Medulla oblongata (tissue), 1 donor: Measurements from ENCODE around the gene LSS.
"Not testable (repeated sequence)": the region's sequence is repeated elsewhere in the genome, so short reads cannot be mapped to it uniquely, and the experiment has no call there.

ENCODE experiments used
- DNase-seq: peaks from one replicate; pipeline ENCODE4 v3.0.0-alpha.2; 2015; ENCODE audit errors: extremely low spot score

LSS gene

DNA sequence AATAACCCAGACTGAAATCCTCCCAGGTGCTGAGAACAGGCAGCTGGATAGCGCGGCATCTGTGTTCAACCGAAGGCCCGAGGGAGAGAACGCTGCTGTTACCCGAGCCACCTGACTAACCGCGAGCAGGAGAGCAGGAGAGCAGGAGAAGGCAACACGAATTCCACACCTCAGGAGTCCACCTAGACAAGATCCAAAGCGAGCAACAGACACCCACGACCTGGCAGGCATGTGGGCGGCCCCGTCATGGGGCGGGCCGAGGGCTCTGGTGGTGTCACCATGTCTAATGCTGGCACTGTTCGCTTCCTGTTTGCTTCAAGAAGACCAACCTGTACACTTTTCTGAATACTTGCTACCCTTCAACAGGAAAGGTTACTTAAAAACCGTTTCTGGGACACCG, 23.4 kb downstream of the LSS start:
- DNase-seq, result no peak

- no peak for DNase-seq
Measured at GRCh38 chr21:46203203-46203600, 25.4 kb downstream of the LSS start.

DNA sequence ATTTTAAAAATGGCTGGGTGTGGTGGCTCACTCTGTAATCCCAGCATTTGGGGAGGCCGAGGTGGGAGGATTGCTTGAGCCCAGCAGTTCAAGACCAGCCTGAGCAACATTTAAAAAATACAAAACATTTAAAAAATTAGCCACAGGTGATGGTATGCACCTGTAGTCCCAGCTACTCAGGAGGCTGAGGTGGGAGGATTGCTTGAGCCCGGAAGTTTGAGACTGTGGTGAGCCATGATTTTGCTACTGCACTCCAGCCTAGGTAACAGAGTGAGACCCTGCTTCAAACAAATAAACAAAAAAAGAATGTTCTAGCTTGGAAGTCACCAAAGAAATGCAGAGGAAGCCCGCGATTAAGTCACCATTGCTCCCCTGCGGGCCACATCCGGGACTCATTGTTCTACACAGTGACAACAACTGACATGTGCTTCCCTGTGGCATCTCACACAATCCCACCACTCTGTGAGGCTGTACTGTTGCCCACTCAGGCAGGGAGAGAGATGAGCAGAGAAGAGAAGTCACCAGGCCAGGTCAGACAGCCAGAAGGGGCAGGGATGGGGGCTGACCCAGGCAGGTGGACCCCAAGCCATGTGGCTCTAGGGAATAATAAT, 25.9 kb downstream of the LSS start:
- no peak for DNase-seq

GRCh38 chr21:46200877-46201803, 27.4 kb downstream of the LSS start:
- not testable (repeated sequence) for DNase-seq

DNA sequence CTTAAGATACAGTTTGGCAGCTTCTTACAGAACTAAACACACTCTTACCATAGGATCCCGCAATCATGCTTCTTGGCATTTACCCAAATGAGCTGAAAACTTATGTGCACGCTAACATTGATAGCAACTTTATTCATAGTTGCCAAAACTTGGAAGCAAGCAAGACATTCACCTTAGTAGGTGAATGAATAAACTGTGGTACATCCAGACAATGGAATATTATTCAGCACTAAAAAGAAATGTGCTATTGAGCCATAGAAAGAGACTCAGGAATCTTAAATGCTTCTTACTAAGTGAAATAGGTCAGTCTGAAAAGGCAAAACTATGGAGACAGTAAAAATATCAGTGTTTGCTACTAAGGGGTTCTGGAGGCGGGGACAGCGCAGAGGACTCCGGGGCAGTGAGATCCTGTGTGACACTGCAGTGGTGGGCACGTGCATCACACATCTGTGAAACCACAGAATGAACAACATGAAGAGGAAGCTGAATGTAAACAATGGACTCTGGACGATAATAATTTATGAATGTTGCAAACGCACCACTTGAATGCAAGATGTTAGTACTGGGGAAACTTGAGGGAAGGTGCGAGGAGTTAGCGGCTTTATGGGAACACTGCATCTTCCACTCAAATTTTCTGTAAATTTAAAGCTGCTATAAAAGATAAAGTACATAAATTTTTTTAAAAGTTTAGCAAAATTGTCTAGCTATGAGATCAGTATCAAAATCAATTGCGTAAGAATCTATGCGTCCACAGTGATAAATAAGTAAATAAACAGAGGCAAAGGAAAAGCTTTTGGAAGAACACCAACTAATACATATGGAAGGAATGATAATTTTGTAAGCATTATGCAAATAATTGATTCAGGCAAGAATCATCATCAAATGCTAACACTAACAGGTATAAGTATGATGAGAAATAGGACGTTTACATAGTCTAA, 28.9 kb downstream of the LSS start:
- no peak for DNase-seq

GRCh38 chr21:46196733-46197132, 31.8 kb downstream of the LSS start:
- DNase-seq, result no peak

GRCh38 chr21:46195595-46196195, 32.9 kb downstream of the LSS start:
- DNase-seq, result no peak

DNA sequence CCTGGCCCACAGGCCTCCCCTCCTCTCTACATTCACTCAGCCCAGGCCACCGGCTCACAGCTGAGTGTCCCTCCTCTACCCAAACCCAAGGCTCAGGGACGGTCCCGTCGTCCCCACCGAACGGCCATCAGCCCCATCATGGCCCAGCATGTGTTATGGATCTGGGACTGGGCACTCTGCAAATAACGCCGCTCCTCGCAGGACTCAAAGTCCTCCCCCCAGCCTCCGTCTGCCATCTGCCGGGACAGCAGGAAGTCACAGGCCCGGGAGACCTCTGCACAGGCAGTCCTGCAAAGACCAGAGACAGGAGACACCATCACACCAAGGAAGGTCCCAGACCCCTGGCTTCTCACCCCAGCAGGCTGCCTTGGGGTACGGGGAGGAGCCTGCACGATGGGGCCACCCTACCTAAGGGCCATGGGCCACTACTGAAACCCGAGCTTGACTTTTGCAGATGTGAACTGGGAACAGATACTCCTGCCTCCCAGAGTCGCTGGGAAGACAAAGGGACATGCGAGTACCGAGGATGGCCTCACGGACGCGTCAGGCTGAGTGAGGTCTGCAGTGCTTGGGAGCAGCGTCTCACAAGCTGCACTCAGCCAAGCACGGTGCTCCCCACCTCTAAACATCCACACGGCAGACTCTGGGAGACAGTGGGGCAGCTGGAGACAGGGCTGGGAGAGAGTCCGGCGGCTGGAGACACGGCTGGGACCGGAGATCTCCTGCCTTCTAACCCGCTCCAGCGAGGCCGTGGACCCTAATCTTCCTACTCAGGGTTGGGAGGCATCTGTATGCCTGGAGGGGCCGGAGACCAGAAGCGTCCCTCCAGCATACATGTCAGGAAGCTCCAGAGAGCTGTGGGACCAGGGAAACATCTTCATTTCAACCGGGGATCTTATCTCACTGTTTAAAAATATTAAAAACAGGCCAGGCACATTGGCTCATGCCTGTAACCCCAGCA, 33.9 kb downstream of the LSS start:
- no peak for DNase-seq

- DNase-seq, result no peak
Measured at GRCh38 chr21:46193829-46194373, 34.7 kb downstream of the LSS start.

GRCh38 chr21:46191686-46192575, 36.6 kb downstream of the LSS start:
- DNase-seq, result no peak

- peak; percentile 20 for DNase-seq
Measured at GRCh38 chr21:46191257-46191685, 37.3 kb downstream of the LSS start.

DNA sequence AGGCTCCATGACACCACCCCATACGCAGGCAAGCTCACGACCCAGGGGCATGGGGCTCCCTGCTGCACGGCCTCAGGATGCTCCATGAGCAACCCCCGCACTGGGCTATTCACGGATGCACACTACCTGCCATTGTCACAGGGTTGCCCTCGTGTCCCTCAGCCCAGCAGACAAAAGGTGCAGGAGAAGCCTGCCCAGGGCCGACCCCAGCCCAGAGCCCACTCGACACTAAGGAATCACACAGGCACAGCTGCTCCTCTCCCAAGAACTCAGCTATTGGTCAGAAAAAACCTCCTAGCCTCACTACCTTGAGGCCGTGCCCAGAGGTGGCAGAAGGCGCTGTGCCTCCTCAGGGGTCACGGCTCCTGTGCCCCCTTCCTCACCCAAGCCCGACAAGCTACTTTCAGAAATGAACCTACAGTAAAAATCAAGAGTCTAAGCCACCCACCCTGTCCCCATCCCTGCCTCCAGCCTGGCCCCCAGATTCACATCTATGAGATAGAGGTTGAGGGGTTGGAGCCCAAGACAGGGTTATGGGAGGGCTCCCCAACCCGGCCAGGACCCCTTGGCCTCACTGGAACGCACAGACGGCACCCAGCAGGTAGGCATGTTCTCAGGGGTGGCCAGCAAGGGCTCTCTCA, 38.0 kb downstream of the LSS start:
- no peak for DNase-seq

GRCh38 chr21:46189959-46190490, 38.5 kb downstream of the LSS start:
- no peak for DNase-seq

- DNase-seq, result peak; percentile 42
Measured at GRCh38 chr21:46189213-46189958, 39.2 kb downstream of the LSS start.

DNA sequence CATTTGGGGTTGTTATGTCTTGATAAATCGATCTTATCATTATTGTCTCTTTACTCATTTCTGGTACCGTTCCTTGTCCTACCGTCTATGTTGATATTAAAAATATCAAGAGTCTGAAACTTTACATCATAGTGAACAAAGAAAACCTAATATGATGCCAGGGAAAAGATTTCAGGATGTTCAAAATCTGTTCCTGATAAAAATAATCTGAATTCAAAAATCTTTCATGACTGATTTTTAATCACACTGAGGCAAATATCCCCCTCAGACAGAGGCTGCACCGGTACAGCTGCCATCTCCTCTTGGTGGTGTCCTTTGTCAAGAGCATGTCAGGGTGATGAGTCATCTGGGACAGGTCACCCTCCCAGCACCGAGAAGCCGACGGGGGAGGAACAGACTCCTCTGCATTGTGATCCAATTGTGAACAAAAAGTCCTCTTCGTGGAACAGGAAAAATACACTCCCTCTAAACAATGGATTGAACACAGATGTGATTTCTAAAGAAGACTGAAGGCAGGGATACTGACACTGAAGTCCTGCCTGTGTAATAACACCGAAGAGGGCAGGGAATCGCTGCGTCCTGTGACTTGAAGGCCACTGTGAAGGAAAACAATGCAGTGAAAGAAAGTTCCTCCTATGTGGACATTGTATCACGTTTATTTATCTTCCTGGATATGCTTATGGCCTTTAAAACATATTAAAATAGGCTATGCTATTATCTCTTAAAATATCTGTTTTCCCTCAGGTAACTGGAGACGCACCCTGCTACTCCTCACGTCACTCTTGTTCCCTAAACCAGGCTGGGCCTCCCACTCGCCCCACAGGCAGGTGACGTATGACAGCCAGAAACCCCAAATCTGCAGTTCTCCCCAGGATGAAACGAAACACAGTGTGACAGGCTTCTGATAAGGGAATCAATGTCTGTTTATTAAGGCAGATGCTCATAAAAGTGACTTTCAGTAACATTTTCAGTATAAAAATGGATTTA, 40.1 kb downstream of the LSS start:
- peak; percentile 80 for DNase-seq

GRCh38 chr21:46187814-46188213, 40.8 kb downstream of the LSS start:
- no peak for DNase-seq
